Gastroesophageal sphincter (tissue), 4 donors: ENCODE measurements around the gene NRG2. TPM values are rescaled to one million over a fixed set of nuclear protein-coding genes. Genes with fewer than 3 reads are reported as not detected.

ENCODE experiments used
- ATAC-seq: fragments of 150-250 bp; one replicate; pipeline ENCODE4 v1.9.1; 2016; ENCODE audit warnings: mild to moderate bottlenecking, moderate library complexity
- H3K27ac ChIP-seq, 4 donors: fragments of 200-600 bp; sonication (generic) in 3 of 4; 1 replicate in 3 of 4; 2 replicates in 1 of 4; pipeline ENCODE4 v1.5.1; 2016 to 2019
- H3K27me3 ChIP-seq: fragments of 200-600 bp; sonication (generic); one replicate; pipeline ENCODE4 v1.5.1; 2019
- H3K36me3 ChIP-seq, 2 donors: fragments of 200-600 bp; sonication (generic); one replicate each; pipeline ENCODE4 v1.5.1; 2019; ENCODE audit warnings: control low read depth in 1 of 2
- H3K4me1 ChIP-seq, 3 donors: fragments of 200-600 bp; sonication (generic); 1 replicate in 2 of 3; 2 replicates in 1 of 3; pipeline ENCODE4 v1.5.1; 2016 to 2019; ENCODE audit warnings: control low read depth in 2 of 3
- H3K4me3 ChIP-seq, 2 donors: fragments of 200-600 bp; sonication (generic); one replicate each; pipeline ENCODE4 v1.5.1; 2019; ENCODE audit warnings: mild to moderate bottlenecking in 1 of 2, moderate library complexity in 1 of 2
- H3K9me3 ChIP-seq, 3 donors: fragments of 200-600 bp; sonication (generic); one replicate each; pipeline ENCODE4 v1.5.1; 2017 to 2019; ENCODE audit warnings: control low read depth in 2 of 3
- CTCF ChIP-seq, 4 experiments: fragments of 200-600 bp in 2 of 4; fragments of 450-650 bp in 2 of 4; sonication (generic) in 1 of 4; IDR thresholded peaks; one replicate each; pipeline ENCODE4 v1.5.1; 2017 to 2019; ENCODE audit warnings: antibody characterized with exemption in 4 of 4, mild to moderate bottlenecking in 2 of 4, moderate library complexity in 2 of 4
- EP300 ChIP-seq: sonication (generic); formaldehyde crosslinking; IDR thresholded peaks from one replicate; pipeline ENCODE4 v1.6.1; 2017; ENCODE audit warnings: antibody characterized with exemption, mild to moderate bottlenecking
- POLR2A ChIP-seq, 2 donors: fragments of 450-650 bp; IDR thresholded peaks; one replicate each; pipeline ENCODE4 v1.6.1; 2017; ENCODE audit warnings: antibody characterized with exemption in 2 of 2, mild to moderate bottlenecking in 2 of 2, moderate library complexity in 1 of 2
- POLR2AphosphoS5 ChIP-seq: sonication (generic); formaldehyde crosslinking; IDR thresholded peaks from one replicate; pipeline ENCODE4 v1.6.1; 2017; ENCODE audit warnings: antibody characterized with exemption
- WGBS, 2 donors: methylation state at CpG; one replicate each; pipeline ENCODE4 v1.1.5; 2018; ENCODE audit warnings: low coverage in 1 of 2; 5-methylcytosine and 5-hydroxymethylcytosine counted together
- total RNA-seq, 4 donors: library from RNA; depleted of rRNA; stranded (reverse); fragments of >200 nt; gene quantifications; one replicate each; pipeline ENCODE4 v1.1.0, GENCODE V29; 2016

NRG2 gene
- total RNA-seq, 4 donors from 2014 or later: 3.2 to 7.6 (median 5.1) TPM

GRCh38 chr5:139862803-139863202 is 180.3 kb downstream of the NRG2 start:
- no peak for ATAC-seq
- Histone ChIP-seq H3K4me3 (no peak overlapping the region), H3K4me1 (peaks cover 0 to 19% (median 6%) of the 10 kb centered on the region in 3 donors), H3K27ac (peak overlapping the region in 1 of 4 donors; percentile 47), H3K27me3 (no peaks in the 10 kb centered on the region), H3K36me3 (no peaks in the 10 kb centered on the region), H3K9me3 (no peaks in the 10 kb centered on the region)
- TF ChIP-seq POLR2A (IDR thresholded peaks at IDR 0.05) (no peak), EP300 (no peak), POLR2AphosphoS5 (no peak), CTCF (IDR thresholded peaks at IDR 0.05) (no peak)
- 50% methylated on average over 1 of the region's 2 CpGs for WGBS, 2 donors

- H3K9me3 ChIP-seq: no peaks in the 10 kb centered on the region
- WGBS, 2 donors: no CpG with 5 or more reads among the region's 2 CpGs
- H3K4me1 ChIP-seq: peaks cover 0 to 19% (median 6%) of the 10 kb centered on the region in 3 donors
- no peak overlapping the region for H3K4me3 ChIP-seq
- TF ChIP-seq CTCF (IDR thresholded peaks at IDR 0.05) (no peak), POLR2AphosphoS5 (no peak), EP300 (no peak), POLR2A (IDR thresholded peaks at IDR 0.05) (no peak)
- H3K27me3 ChIP-seq: no peaks in the 10 kb centered on the region
- no peak overlapping the region for H3K27ac ChIP-seq
- no peaks in the 10 kb centered on the region for H3K36me3 ChIP-seq
- no peak for ATAC-seq
Observed at GRCh38 chr5:139862313-139862712, 180.8 kb downstream of the NRG2 start.

- no peaks in the 10 kb centered on the region for H3K9me3 ChIP-seq
- ATAC-seq: no peak
- no peaks in the 10 kb centered on the region for H3K36me3 ChIP-seq
- no peak overlapping the region for H3K27ac ChIP-seq
- WGBS, 2 donors: 70 to 100% methylated on average over 1 of the region's 4 CpGs
- TF ChIP-seq EP300: no peak
- TF ChIP-seq POLR2A (IDR thresholded peaks at IDR 0.05): no peak
- no peak for TF ChIP-seq CTCF (IDR thresholded peaks at IDR 0.05)
- no peak for TF ChIP-seq POLR2AphosphoS5
- H3K27me3 ChIP-seq: no peaks in the 10 kb centered on the region
- peaks cover 0 to 19% (median 6%) of the 10 kb centered on the region in 3 donors for H3K4me1 ChIP-seq
- no peak overlapping the region for H3K4me3 ChIP-seq
Observed at GRCh38 chr5:139861889-139862207, 181.3 kb downstream of the NRG2 start.

- TF ChIP-seq POLR2AphosphoS5: no peak
- TF ChIP-seq EP300: no peak
- TF ChIP-seq POLR2A (IDR thresholded peaks at IDR 0.05): no peak
- no peak for TF ChIP-seq CTCF (IDR thresholded peaks at IDR 0.05)
- no peak for ATAC-seq
- Histone ChIP-seq H3K9me3 (no peaks in the 10 kb centered on the region), H3K27ac (no peak overlapping the region), H3K4me1 (peaks cover 0 to 19% (median 6%) of the 10 kb centered on the region in 3 donors), H3K36me3 (no peaks in the 10 kb centered on the region), H3K4me3 (no peak overlapping the region), H3K27me3 (no peaks in the 10 kb centered on the region)
- 75 to 92% methylated on average over 2 to 10 of the region's 15 CpGs for WGBS, 2 donors
Observed at GRCh38 chr5:139861021-139861888, 181.8 kb downstream of the NRG2 start.

- Histone ChIP-seq H3K27me3 (no peaks in the 10 kb centered on the region), H3K36me3 (no peaks in the 10 kb centered on the region), H3K4me1 (peaks cover 0 to 19% (median 6%) of the 10 kb centered on the region in 3 donors), H3K9me3 (no peaks in the 10 kb centered on the region), H3K4me3 (no peak overlapping the region), H3K27ac (no peak overlapping the region)
- TF ChIP-seq EP300: no peak
- TF ChIP-seq CTCF (IDR thresholded peaks at IDR 0.05): no peak
- no peak for TF ChIP-seq POLR2A (IDR thresholded peaks at IDR 0.05)
- no peak for TF ChIP-seq POLR2AphosphoS5
- 60% methylated on average over 1 of the region's 2 CpGs; no CpG with 5 or more reads in 1 of the 2 donors for WGBS, 2 donors
- ATAC-seq: no peak
Observed at GRCh38 chr5:139859013-139859412, 184.1 kb downstream of the NRG2 start.
